HepG2 (cell line): Measurements from ENCODE around the gene APBB1. TPM values are rescaled to one million over a fixed set of nuclear protein-coding genes. Genes with fewer than 3 reads are reported as not detected.

Experiments used
- HCFC1 ChIP-seq: fragments of 150-350 bp; IDR thresholded peaks from 2 replicates; pipeline ENCODE4 v1.6.1; 2014; ENCODE audit warnings: low read depth, low read length
- KLF13 ChIP-seq: sonication (generic); formaldehyde crosslinking; IDR thresholded peaks from 2 replicates; pipeline ENCODE4 v1.4.0; 2020; ENCODE audit warnings: mild to moderate bottlenecking, missing genetic modification reagents
- MLLT10 ChIP-seq: sonication (generic); formaldehyde crosslinking; IDR thresholded peaks from 2 replicates; pipeline ENCODE4 v1.4.0; 2020; ENCODE audit warnings: missing genetic modification reagents
- NAIF1 ChIP-seq: sonication (generic); formaldehyde crosslinking; IDR thresholded peaks from 2 replicates; pipeline ENCODE4 v1.5.0; 2020; ENCODE audit warnings: mild to moderate bottlenecking, missing genetic modification reagents, borderline replicate concordance
- NR2F2 ChIP-seq: IDR thresholded peaks from 2 replicates; pipeline ENCODE4 v1.6.1; 2012; ENCODE audit warnings: low read depth, inconsistent platforms, borderline replicate concordance
- RNF2 ChIP-seq: fragments of 450-650 bp; conservative IDR thresholded peaks from 2 replicates; pipeline ENCODE4 v1.6.1; 2016; ENCODE audit warnings: low read depth
- SIX1 ChIP-seq: sonication (generic); formaldehyde crosslinking; IDR thresholded peaks from 2 replicates; pipeline ENCODE4 v1.4.0; 2020; ENCODE audit warnings: missing genetic modification reagents, borderline replicate concordance
- TBX2 ChIP-seq: sonication (generic); formaldehyde crosslinking; IDR thresholded peaks from 2 replicates; pipeline ENCODE4 v1.5.0; 2020; ENCODE audit warnings: missing genetic modification reagents, mild to moderate bottlenecking, borderline replicate concordance
- ZNF253 ChIP-seq: sonication (generic); formaldehyde crosslinking; IDR thresholded peaks from 2 replicates; pipeline ENCODE4 v1.8.0; 2022; ENCODE audit warnings: mild to moderate bottlenecking, missing genetic modification reagents, borderline replicate concordance
- ZNF280D ChIP-seq: sonication (generic); formaldehyde crosslinking; IDR thresholded peaks from 2 replicates; pipeline ENCODE4 v1.5.1; 2020; ENCODE audit warnings: mild to moderate bottlenecking, missing genetic modification reagents
- ZNF317 ChIP-seq: sonication (generic); formaldehyde crosslinking; IDR thresholded peaks from 2 replicates; pipeline ENCODE4 v1.5.0; 2020; ENCODE audit warnings: mild to moderate bottlenecking, missing genetic modification reagents
- ZNF558 ChIP-seq: sonication (generic); formaldehyde crosslinking; IDR thresholded peaks from 2 replicates; pipeline ENCODE4 v1.9.0; 2022; ENCODE audit warnings: mild to moderate bottlenecking, missing genetic modification reagents, borderline replicate concordance
- ZNF570 ChIP-seq: sonication (generic); formaldehyde crosslinking; IDR thresholded peaks from 2 replicates; pipeline ENCODE4 v1.4.0; 2020; ENCODE audit warnings: mild to moderate bottlenecking, missing genetic modification reagents, borderline replicate concordance
- ZNF800 ChIP-seq: sonication (generic); formaldehyde crosslinking; IDR thresholded peaks from 2 replicates; pipeline ENCODE4 v1.4.0; 2020; ENCODE audit warnings: missing genetic modification reagents
- polyA plus RNA-seq, 8 experiments: library from polyadenylated mRNA; depleted of rRNA in 3 of 8; stranded (reverse) in 7 of 8; unstranded in 1 of 8; fragments of >200 nt; fragmentation: Illumina TruSeq in 4 of 8; extraction: Trizol in 4 of 8; gene quantifications; 2 replicates each; pipeline versions ENCODE4 v1.2.1 to v1.2.3, GENCODE V29; 2011 to 2016; ENCODE audit warnings: low read depth in 4 of 8, missing spikeins in 1 of 8, mixed read lengths in 1 of 8; ENCODE audit not compliant: insufficient read depth in 1 of 8
- total RNA-seq, 5 experiments: library from RNA; depleted of rRNA; stranded (reverse); fragments of >200 nt; fragmentation: Illumina TruSeq; extraction: Trizol; gene quantifications; 2 replicates each; pipeline ENCODE4 v1.2.3, GENCODE V29; 2016; ENCODE audit warnings: low read depth in 1 of 5
- TF ChIP-seq, protein P1 (sequence below): sonication (generic); formaldehyde crosslinking; IDR thresholded peaks from 2 replicates; pipeline ENCODE4 v1.8.0; 2022; ENCODE audit warnings: mild to moderate bottlenecking, missing genetic modification reagents
- TF ChIP-seq, protein P2 (sequence below): sonication (generic); formaldehyde crosslinking; conservative IDR thresholded peaks from 2 replicates; pipeline ENCODE4 v1.4.0; 2020; ENCODE audit warnings: mild to moderate bottlenecking, missing genetic modification reagents, moderate library complexity
- TF ChIP-seq, protein P3 (sequence below): sonication (generic); formaldehyde crosslinking; IDR thresholded peaks from 2 replicates; pipeline ENCODE4 v1.5.0; 2020; ENCODE audit warnings: missing genetic modification reagents, mild to moderate bottlenecking, borderline replicate concordance

Gene APBB1
- total and polyA plus RNA-seq, 2 of the 13 experiments (the other 11 are each of a cell fraction or from before 2014, with no cell fraction given) = 1.7 to 3.5 TPM

DNA sequence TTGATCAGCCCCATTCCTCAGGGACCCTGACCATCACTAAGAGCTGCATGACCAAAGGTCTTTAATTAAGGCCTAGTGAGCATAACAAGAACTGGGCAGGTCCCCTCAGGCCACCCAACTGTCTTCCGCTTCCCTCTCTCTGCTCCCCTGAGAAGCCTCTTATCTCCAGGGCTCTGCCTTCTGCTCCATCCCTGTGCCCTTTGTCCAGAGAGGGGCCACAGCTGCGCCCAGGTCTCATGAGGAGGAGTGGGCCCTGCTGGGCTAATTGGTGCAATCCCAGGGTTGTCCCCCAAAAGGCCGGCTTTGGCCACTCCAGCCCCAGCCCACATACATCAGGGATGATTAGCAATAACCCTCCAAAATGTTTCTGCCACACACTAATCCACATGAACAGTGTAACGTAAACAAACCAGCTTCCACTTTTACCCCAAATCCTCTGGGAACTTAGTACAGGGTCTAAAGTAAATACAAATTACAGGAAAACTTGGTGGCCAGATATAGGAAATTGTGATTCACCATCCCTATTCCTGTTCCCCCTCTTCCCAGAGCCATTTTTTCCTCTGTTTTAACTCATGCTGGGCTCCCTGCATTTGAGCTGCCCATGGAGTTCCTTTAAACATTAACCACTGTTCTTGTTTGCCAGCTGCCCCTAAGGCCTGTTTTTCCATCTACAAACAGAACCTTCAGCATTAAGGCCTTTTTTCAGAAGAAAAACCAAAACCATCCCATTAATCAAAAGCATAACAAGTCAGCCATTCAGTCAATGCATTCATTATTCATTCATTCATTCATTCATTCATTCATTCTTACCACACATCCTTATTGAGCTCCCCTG lies 64.0 kb downstream of the APBB1 start (continued):
- TF ChIP-seq, protein P1, sequence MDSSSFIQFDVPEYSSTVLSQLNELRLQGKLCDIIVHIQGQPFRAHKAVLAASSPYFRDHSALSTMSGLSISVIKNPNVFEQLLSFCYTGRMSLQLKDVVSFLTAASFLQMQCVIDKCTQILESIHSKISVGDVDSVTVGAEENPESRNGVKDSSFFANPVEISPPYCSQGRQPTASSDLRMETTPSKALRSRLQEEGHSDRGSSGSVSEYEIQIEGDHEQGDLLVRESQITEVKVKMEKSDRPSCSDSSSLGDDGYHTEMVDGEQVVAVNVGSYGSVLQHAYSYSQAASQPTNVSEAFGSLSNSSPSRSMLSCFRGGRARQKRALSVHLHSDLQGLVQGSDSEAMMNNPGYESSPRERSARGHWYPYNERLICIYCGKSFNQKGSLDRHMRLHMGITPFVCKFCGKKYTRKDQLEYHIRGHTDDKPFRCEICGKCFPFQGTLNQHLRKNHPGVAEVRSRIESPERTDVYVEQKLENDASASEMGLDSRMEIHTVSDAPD = no peak
- TF ChIP-seq NAIF1 (CRISPR knock-in tag) = no peak
- no peak for TF ChIP-seq ZNF558 (CRISPR knock-in tag)
- no peak for TF ChIP-seq TBX2 (CRISPR knock-in tag)
- TF ChIP-seq, protein P2, sequence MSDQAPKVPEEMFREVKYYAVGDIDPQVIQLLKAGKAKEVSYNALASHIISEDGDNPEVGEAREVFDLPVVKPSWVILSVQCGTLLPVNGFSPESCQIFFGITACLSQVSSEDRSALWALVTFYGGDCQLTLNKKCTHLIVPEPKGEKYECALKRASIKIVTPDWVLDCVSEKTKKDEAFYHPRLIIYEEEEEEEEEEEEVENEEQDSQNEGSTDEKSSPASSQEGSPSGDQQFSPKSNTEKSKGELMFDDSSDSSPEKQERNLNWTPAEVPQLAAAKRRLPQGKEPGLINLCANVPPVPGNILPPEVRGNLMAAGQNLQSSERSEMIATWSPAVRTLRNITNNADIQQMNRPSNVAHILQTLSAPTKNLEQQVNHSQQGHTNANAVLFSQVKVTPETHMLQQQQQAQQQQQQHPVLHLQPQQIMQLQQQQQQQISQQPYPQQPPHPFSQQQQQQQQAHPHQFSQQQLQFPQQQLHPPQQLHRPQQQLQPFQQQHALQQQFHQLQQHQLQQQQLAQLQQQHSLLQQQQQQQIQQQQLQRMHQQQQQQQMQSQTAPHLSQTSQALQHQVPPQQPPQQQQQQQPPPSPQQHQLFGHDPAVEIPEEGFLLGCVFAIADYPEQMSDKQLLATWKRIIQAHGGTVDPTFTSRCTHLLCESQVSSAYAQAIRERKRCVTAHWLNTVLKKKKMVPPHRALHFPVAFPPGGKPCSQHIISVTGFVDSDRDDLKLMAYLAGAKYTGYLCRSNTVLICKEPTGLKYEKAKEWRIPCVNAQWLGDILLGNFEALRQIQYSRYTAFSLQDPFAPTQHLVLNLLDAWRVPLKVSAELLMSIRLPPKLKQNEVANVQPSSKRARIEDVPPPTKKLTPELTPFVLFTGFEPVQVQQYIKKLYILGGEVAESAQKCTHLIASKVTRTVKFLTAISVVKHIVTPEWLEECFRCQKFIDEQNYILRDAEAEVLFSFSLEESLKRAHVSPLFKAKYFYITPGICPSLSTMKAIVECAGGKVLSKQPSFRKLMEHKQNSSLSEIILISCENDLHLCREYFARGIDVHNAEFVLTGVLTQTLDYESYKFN (CRISPR knock-in tag) = peak; percentile 59; the same call in 1 of the 2 replicates
- TF ChIP-seq ZNF317 (CRISPR knock-in tag) = no peak
- no peak for TF ChIP-seq ZNF800 (CRISPR knock-in tag)
- no peak for TF ChIP-seq HCFC1
- TF ChIP-seq, protein P3, sequence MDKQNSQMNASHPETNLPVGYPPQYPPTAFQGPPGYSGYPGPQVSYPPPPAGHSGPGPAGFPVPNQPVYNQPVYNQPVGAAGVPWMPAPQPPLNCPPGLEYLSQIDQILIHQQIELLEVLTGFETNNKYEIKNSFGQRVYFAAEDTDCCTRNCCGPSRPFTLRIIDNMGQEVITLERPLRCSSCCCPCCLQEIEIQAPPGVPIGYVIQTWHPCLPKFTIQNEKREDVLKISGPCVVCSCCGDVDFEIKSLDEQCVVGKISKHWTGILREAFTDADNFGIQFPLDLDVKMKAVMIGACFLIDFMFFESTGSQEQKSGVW (CRISPR knock-in tag) = no peak
- TF ChIP-seq ZNF253 = no peak
- no peak for TF ChIP-seq SIX1 (CRISPR knock-in tag)
- no peak for TF ChIP-seq NR2F2
- TF ChIP-seq MLLT10 (CRISPR knock-in tag) = no peak
- no peak for TF ChIP-seq ZNF280D (CRISPR knock-in tag)
- no peak for TF ChIP-seq RNF2
- no peak for TF ChIP-seq ZNF570 (CRISPR knock-in tag)
- TF ChIP-seq KLF13 = no peak
